Dedifferentiated amniotic fluid mesenchymal stem cell (primary cell): ENCODE measurements around the gene KLHL1.
"Not testable (repeated sequence)": the region's sequence is repeated elsewhere in the genome, so short reads cannot be mapped to it uniquely, and the experiment has no call there.

Experiments used
- DNase-seq: peaks from one replicate; pipeline ENCODE4 v3.0.0-alpha.2; 2016; ENCODE audit errors: extremely low spot score

Gene KLHL1, protein sequence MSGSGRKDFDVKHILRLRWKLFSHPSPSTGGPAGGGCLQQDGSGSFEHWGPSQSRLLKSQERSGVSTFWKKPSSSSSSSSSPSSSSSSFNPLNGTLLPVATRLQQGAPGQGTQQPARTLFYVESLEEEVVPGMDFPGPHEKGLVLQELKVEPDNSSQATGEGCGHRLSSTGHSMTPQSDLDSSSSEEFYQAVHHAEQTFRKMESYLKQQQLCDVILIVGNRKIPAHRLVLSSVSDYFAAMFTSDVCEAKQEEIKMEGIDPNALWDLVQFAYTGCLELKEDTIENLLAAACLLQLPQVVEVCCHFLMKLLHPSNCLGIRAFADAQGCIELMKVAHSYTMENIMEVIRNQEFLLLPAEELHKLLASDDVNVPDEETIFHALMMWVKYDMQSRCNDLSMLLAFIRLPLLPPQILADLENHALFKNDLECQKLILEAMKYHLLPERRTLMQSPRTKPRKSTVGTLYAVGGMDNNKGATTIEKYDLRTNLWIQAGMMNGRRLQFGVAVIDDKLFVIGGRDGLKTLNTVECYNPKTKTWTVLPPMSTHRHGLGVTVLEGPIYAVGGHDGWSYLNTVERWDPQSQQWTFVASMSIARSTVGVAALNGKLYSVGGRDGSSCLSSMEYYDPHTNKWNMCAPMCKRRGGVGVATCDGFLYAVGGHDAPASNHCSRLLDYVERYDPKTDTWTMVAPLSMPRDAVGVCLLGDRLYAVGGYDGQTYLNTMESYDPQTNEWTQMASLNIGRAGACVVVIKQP

DNA sequence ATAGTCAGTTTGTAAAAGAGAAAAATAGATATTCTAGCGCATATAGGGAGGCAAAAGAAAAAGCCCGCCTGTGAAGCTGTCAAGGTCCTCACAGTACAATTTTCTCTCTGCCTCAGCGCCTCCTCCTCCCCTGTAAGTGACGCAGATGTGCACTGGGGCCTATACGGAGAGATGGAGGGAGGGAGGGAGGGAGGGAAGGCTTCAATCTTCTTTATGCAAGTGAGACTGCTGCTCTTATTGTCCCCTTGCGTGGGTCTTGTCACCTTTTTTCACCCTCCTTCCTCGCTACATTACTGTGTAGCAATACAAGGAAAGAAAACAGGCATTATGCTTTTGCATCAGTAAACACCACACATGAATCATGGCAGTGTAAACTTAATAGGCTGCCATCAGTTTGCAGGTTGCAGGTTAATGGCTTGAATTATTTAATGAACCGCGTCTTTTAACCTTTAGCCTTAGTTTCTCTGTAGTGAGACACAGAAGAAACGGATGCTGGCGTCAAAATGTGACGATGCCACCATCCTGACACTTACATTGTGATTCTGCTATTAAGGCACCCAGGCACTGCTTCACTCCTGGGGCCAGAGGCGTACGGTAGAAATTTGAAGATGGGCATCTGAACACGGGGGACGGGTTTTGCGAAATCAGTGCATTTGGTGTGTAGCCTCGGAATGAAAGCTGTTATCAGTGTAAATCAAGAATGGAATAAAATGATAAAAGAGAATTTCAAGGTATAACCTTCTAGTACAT is at the start of gene KLHL1:
KLHL1 (minus strand) TSS at position 97 of the 750 bp plus-strand sequence. CDS start 753 bp downstream, outside the sequence.
- no peak for DNase-seq

DNA sequence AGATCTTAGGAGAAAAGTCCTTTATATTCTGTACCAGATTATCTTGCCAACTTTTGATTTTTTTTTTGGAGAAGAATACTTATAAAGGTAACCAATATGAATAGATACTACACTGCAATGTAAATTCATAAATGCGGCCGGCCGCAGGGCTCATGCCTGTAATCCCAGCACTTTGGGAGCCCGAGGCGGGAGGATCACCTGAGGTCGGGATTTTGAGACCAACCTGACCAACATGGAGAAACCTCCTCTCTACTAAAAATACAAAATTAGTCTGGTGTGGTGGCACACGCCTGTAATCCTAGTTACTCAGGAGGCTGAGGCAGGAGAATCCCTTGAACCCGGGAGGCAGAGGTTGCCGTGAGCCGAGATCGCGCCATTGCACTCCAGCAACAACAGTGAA is 34.4 kb upstream of the KLHL1 start:
- not testable (repeated sequence) for DNase-seq

DNA sequence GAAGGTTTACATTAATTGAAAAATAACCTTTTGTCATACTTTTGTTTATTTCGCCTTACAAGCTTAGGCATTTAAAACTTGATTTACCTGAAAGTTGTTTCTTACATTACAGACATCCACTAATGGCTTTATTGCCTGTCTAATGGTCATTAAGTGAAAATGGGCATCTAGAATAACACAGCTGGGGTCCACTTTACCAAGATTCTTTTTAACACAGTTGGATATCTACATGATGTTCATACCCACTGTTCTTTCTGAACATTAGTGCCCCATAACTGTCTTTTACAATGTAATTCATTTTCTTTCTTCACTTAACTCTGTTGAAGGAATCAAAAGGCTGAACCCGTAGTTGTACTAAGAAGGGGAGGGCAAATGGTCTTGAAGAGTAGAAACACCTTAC is 19.8 kb upstream of the KLHL1 start:
- DNase-seq = no peak

DNA sequence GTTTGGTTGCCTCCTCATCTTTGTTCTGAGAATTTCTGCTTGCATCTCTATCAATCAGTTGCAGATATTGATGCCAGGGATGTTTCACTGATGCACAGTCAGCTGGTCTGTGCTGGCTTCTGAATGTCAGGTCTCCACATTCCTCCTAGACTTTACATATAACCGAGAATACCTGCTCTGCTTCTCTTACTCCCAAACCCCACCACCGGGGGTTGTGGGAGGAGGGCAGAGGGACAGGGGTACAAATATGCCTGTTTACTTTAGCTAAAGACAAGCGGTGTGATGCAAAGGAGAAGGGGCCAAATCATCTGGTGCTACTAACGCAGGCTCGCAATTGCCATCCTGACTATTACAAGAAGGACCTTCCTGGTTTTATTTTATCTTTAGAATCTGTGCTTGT is 17.4 kb upstream of the KLHL1 start:
- DNase-seq = no peak

DNA sequence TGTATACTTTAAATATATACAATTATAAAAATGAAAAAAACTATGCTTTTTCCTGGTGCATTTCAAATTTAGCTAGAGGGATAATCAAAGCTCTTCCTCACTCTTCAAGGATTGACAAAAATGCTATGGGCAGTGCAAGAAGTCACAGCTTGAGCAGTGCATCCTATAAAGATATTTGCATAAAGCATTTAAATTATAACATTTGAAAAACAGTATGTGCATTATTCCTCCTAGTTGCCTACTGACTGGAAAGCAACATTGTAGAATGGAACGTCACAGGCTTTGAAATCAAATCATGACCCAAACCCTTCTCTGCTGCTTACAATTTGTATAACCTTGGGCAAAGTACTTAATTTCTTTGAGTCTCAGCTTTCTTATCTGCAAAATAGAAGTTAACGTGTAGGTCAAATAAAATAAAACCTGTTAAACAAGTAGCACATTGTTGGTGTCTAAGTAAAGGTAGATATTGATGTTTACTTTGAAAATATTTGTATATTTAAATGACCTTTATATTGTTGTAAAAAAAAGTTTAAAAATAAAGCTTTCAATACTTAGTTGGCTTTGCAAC is 9.2 kb upstream of the KLHL1 start:
- no peak for DNase-seq

DNA sequence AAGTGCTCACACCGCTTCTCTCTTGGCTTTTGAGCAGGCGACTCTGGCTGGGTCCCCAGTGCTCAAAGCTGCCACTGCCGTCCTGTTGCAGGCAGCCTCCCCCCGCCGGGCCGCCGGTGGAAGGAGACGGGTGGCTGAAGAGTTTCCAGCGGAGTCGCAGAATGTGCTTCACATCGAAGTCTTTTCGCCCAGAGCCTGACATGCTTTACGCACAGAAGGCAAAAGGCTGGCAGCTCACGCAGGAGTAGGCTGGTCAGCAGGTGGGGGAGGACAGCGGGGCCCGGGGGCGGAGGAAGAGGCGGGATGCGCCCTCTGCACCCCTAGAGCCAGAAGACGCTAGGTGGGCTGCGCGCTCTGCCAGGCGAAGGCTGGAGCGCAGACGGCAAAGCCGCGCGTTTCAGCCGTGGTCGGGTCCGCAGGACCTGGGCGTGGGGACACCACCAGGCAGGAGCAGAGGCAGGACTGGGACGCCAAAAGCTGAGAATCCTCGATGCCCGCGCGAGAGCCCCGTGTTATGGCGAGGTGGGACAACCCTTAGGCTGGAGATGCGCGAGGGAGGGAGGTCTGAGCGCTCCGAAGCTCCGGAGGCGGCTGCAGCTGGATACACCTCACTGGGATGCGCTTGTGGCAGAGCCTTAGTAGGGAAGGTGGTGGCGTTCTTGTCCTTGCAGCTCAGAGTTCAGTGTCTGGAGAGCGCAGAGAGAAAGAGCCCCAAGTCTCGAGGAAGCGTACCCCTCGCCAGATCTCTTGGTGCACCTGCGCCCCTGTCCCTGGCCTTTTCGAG is 562 bp downstream of the KLHL1 start, which contains the start of gene ATXN8OS:
ATXN8OS (plus strand) TSS at position 329 of the 784 bp plus-strand sequence.
- no peak for DNase-seq

DNA sequence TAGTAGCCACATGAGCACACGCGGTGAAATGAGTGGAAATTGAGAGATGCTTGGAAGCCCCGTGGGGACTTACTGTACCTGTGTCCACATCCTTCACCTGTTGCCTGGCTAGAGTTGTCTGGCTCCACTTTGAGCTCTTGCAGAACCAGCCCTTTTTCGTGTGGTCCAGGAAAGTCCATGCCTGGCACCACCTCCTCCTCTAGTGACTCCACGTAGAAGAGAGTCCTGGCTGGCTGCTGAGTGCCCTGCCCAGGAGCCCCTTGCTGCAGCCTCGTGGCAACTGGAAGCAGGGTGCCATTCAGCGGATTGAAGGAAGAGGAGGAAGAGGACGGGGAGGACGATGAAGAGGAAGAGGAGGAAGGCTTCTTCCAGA is 1.1 kb downstream of the KLHL1 start:
- no peak for DNase-seq

DNA sequence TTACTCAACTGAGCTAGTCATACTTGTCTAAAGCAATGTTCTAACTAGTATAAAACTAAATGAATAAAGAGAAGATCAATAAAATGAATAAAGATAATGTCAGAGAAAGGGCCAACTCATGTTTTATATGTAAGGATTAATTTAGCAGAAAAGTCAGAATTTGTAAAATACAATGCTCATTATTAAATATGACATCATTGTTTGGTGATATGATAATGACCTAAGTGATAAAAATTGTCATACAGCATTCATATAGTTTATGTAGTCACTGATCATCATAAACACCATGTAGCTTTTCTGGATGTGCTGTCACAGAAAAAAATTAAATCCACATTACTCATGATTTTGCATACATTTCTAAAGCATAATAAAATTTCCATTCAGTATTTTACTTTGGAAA is 3.8 kb downstream of the KLHL1 start:
- no peak for DNase-seq

DNA sequence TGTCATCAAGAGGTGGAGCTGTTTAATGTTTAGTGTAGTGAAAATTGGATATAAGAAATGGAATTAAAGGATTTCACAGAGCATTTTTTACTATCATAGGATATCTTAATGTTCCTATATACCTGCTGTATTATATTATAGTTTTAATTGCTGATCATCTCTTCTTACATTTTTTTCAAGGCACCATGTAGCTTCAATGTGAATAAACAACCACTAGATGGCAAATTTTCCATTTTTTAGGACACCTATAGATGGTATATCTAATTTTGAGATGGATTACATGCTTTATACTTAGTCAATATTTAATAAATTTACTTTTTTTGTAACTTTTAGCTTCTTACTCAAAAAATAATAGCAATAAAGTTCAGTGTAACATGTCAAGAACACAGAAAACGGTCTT is 9.6 kb downstream of the KLHL1 start:
- DNase-seq = no peak

DNA sequence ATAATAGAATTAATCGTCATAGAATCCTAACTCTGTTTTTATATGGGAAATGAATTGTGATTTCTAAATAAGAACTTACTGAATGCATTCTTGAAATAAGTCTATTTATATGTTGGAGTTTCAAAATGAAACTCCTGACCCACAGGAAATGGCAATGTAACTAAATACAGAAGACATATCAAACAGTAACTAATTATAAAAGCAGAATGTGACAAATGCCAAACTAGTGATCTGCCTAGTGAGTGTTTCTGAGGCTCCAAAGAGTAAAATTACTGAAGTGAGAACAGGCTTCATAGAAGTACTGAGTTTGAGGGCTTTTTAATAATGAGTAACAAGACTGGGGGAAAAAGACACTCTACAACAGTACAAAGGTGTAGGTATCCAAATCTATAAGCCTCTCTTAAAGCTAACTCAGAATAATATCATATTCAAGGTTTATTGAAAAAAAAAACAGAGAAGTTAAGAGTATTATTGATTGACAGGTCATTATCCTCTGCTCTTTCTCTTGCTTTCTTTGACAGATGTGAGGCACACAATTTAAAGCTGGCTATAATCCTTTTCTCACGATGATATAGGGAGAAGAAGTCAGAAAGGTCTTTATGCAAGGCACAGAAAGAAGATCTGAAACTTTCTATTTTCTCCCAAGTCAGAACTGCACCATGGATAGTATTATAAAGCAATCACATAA is 18.1 kb downstream of the KLHL1 start:
- no peak for DNase-seq

DNA sequence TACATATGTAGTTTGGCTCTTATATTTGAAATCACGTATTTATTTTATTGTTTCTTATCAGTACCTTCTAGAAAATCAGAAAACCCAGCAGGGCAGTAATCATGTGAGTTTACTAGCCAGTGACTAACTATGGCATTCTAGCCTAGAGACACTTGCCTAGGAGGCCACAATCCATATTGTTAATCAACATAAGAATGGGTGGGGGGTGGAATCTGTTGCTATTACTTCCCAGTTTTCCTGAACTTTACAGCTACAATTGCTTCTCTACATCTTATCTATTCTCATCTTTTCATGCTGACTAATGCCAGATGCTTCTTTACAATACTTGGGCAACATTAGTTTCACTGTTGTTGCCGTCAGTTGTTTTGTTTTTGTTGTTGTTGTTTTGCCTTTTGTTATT is 19.3 kb downstream of the KLHL1 start:
- DNase-seq = no peak

DNA sequence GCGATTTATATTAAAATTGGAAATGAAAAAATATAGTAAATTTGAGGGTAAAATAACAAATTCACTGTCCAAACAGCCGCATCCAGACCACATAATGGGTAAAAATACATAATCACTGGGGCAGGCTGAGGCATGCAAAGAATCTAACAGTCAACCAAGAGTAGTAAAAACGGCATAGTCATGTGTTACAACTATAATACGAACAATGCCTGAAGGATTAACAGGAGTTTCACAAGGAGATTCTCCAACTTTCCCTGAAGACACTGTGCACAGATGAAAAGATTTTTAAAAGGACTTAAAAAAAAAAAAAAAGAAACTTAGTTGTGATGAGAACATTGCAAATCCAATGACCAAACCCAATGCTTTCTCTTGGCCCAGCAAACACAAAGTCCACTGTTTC is 21.0 kb downstream of the KLHL1 start:
- DNase-seq = no peak

DNA sequence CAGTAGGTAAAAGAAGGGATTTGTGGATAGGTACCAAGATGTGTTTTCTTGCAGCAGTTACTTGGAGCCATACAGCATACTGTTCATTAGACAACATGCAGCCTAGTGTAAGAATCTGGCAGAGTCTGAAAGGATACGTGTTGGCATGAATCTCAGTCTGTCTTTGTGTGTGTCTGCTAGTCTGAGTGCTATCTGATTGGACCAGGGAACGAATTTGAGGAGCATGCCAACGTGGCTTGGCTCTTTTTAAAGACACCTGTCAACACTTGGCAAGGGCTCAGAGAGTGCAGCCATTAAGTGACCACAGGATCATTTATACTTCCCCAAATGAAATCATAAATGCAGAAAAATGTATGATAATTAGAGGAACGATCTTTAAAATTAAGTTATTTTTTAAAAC is 28.2 kb downstream of the KLHL1 start:
- DNase-seq = no peak

DNA sequence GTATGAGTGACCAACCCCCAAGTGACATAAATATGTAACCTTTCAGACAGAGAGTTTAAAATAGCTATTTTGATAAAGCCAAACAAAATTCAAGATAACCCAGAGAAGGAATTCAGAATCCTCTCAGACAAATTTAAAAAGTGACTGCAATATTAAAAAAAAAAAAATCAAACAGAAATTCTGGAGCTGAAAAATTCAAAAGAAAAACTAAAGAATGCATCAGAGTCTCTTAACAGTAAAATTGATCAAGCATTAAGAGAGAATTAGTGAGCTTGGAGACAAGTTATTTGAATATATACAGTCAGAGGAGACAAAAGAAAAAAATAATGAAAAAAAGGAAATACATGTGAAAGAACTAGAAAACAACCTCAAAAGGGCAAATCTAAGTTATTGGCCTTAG is 53.7 kb downstream of the KLHL1 start:
- no peak for DNase-seq

DNA sequence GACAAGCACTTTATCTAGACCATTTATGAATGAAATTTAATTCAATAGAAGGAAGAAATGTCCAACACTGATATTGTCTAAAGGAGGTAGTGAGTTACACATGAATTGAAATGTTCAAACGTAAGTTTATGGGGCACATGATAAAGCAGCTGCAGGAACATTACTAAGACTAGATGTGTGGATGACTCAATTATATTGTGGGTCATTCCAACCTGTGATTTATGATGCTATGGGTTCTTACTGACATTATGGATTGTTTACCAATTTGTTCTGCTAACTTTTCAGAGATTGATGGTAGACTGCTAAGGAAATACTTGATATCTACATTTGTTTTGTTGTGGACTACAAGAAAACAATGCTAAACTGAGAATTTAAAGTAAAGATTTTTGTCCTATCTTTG is 56.7 kb downstream of the KLHL1 start:
- no peak for DNase-seq

DNA sequence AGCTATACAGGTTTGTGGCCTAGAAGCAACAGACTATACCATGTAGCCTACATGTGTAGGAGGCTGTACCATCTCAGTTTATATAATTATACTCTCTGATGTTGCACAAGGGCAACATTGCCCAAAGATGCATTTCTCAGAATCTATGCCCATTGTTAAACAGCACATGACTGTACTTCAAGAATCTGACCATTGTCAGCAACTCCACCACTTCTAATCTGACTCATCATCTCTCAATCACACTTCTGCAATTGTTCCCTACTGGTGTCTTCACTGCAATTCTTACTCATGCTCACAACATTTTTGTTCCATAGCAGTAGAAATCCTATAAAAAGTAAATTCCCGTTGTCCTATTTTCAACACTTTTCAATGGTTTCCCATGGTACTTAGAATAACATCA is 64.6 kb downstream of the KLHL1 start:
- DNase-seq = no peak

DNA sequence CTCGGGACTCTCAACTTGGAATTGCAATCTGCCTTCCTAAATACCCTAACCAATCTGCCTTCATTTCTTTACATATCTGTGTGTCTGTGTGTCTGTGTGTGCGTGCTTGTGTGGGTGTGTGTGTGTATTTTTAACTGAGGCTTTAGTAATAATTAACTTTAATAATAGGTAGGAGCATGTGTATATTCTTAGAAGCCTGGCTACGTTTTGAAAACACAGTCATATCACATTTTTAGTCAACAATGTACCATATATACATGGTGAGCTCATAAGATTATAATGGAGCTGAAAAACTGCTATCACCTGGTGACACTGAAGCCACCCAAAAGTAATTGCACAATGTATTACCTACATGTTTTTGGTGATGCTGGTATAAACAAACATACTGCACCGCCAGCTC is 66.1 kb downstream of the KLHL1 start:
- DNase-seq = no peak

DNA sequence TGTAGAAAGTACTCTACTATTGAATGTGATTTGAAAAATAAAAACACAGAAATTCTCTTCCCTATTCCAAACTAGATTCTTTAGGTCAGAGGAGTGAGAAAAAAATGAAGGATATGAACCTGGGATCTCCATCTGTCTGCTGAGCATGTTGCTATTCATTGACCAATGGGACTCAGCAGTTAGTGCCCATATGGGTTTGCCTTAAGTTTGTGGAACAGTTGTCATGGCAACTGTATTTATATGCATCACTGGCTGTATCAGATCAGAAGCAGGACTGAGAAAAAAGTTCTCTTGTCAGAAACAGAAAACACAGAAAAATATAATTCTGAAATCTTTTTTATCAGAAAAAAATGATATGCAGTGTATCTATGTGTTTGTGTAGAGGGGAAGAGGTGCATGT is 74.0 kb downstream of the KLHL1 start:
- DNase-seq = no peak

DNA sequence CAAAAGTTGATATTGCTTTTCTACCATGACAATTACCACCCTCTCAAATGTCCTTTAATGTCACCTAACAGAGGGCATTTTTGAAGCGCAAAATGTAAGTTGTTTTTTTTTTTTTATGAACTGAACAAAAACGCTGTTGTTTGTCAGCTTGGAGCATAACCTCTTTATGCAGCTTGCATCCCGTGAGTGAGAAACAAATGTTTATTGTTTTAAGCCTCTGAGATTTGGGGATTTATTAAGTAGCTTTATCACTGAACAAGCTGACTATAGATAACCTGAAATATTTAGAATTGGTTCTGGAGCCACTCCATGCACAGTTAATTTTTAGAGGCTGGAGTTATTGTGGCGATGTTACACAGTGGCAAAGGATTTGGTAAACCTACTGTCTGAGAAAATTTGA is 80.7 kb downstream of the KLHL1 start:
- no peak for DNase-seq

DNA sequence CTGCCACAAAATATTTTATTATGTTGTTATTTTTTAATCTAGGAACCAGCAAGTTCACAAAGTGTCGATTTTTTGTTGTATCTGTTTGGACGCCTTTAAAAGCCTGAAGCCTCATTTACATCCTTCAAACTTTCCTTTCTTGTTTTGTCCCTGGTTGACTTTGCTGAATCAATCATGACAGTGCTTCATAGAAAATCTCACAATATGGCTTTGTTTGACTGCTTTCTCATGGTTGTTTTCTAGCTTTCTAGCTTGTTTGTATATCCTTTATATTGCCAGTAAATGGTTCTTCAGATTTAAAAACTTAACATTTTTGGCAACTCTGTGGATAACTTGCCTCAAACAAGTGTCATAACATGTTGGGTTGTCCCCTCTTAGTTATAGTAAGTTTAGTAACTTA is 84.7 kb downstream of the KLHL1 start:
- no peak for DNase-seq

DNA sequence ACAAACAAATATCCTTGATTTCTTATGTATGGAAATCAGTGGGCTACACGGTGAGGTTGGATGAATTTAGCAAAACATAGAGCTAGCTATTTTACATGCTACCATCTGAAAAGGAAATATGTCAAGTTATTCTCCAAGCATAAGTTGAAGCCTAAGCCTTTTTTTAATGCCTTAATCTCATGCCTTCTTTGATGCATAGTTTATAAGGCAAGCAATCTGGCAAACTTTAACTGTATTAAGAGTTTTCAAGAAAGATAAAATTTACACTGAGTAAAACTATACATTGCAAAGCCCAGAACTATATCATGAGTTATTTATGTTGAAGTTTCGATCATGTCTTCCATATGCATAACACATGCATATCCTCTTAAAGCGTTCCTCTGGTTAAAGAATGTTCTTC is 85.6 kb downstream of the KLHL1 start:
- DNase-seq = no peak
